Stimulated activated CD8-positive, alpha-beta memory T cell treated with anti-CD3 and anti-CD28 coated beads, Interleukin-12 subunit alpha, Interleukin-12 subunit beta, amount 100 ng/mL, for 1 hour (primary cell): ENCODE results near the gene WFS1.

Experiments
- DNase-seq: peaks from one replicate; pipeline ENCODE4 v3.0.0-alpha.2; 2020; ENCODE audit warnings: low read depth

The WFS1 gene

DNA sequence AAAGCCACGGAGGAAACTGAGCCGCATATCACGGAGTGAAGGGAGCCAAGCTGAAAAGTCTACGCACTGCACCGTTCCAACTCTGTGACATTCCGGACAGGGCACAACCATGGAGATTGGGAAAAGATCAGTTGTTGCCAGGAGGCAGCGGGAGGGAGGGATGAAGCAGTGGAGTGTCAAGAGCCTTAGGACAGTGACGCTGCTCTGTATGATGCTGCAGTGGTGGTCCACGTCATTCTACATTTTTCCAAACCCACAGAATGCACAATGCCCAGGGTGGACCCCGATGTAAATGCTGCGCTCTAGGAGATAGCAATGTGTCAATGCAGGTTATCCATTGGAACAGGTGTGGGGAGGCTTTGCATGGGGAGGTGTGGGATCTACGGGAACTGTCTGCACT is 7.5 kb upstream of the WFS1 start:
- DNase-seq: no peak

GRCh38 chr4:6262847-6263487 is 6.7 kb upstream of the WFS1 start:
- no peak for DNase-seq

DNA sequence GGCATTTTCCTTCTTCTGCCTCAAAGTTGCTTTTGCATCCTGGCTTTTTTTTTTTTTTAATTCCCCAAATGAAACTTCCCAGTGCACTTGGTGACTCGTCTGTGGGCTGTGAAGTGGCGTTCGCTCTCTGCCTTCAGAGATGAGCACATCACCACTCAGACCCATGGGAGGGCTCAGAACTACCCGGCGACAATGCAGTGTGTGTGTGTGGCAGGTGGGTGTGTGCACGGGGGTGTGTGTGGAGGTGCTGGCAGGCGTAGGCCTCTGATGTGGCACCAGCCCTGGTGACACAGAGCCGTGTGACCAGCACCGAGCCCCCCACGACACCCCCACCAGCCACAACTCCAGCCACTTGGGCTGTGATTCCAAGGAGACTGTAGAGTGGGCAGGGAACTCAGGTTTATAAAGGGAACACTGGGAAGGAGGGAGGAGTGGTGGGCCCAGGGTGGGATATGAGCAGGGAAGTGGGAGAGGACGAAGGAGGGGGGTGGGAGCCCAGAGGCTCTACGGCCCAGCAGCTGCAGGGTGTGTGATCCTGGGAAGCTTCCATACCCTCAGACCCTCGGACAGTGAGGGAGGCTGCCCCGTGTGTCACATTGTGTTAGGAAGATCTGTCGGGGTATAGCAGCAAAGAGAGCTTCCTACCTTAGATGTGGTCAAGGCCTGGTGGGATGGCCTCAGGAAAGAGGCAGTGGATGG is 6.0 kb upstream of the WFS1 start:
- DNase-seq: no peak

- DNase-seq: no peak
Observed at GRCh38 chr4:6264225-6264540, 5.5 kb upstream of the WFS1 start.

GRCh38 chr4:6265546-6265945 is 4.1 kb upstream of the WFS1 start:
- DNase-seq: no peak

DNA sequence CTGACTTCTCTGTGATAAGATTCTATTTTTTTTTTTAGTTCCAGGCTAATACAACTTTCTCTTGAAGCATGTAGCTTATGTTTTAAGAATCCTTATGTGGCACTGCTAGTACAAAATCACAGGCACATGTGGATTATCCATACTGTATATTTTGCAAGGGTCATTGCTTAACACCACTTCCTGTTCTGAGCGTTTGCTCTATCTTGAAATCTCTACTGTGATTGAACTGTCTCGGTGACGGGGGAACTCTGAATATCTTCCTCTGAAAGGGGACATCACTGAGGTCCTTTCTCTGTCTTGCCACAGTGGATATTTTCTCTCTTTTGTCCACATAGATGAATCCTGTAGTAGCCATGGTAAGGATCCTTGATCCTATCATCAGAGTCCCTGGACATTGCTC is 2.1 kb upstream of the WFS1 start:
- DNase-seq: no peak

GRCh38 chr4:6268650-6269615 is 717 bp upstream of the WFS1 start:
- no peak for DNase-seq

DNA sequence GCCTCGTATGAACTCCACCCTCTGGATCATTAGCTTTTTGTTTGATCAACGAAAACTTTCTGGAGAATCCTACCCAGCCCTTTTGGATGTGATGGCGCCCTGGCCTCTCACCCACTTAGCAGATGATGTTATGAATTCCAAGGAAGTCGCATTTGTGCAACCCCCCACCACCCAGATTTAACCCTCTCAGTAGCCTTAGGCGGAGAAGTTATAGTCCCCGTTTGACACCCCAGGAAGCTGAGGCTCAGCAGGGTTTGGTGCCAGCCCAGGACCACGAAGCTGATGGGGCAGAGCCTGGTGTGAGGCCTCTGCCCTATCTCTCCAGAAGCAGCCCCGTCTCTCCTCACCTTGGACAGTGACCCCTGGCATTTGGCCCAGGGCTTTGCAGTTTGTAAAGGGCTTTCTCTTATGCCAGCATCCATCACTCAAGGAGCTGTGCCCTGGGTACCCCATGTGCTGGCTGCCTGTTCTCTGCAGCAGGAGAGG is 1.0 kb downstream of the WFS1 start:
- DNase-seq: no peak

GRCh38 chr4:6271206-6271605 is 1.6 kb downstream of the WFS1 start:
- DNase-seq: no peak

DNA sequence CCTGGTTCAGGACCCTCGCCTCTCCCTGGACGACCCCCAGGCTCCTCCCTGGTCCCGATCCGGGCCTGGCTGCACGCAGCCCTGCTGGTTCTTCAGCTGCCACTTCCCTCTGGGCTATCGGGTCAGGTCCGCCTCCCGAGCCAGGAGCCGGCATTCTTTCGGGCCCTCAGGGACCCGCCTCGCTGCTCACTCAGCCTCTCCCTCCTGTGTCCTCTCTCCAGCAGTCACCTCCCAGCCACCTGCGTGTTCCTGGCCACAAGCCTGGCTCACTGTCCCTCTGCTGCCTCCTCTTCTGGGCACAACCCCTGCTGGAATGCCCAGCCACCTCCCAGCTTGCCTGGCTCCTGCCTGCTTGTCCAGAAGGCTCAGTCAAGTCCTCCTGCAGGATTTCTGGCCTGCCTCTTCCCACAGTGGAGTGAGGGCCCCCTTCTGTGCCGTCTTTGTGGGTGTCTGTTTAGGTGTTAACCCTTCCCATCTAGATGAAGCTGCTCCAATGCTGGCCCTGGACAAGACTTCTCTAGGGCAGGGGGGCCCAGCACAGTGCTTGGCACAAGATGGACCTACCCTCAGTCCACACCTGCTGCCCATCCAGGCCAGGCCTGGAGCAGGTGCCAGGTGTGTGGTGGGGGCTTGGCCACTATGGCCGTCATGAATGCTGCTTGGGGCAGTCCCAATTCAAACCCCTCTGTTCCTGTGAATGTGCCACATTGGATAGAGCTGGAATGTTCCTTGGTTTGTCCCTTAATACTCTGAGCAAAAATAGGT is 2.2 kb downstream of the WFS1 start:
- no peak for DNase-seq

DNA sequence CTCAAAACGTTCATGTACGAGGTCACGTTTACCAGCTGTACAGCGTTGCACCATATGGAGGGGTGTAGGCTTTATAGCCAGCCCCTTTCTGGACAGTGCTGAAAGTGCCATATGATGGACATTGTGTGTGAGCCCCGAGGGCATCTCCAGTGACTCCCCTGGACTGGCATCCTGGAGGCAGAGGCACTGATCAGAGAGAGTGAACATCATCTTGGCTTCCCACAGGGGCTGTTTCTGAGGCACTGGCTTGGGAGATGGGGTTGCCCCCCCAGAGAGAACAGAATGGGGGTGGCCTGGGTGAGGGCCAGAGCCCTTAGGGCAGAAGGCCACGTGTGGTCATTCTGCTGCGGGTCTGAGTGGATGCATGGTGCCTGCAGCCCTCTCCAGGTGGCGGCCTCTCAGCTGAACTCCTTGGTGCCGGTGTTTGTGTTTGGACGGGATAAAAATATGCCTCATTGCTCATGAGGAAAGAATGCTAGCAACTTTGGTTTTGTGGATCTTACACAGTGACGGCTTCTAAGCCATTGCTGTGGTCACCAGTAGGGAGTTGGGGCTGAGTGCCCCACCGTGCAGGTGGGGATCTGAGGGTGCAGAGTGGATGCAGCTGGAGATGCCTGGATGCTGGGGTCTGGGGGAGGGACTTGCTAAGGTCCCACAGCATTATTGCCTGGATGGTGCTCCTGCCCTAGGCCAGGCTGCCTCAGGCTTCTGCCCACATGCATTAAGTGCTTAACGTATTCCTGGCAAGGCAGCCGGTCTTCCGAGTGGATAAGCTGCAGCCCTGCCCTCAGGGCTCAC is 3.4 kb downstream of the WFS1 start:
- no peak for DNase-seq

GRCh38 chr4:6273661-6273990 is 4.0 kb downstream of the WFS1 start:
- DNase-seq: no peak

DNA sequence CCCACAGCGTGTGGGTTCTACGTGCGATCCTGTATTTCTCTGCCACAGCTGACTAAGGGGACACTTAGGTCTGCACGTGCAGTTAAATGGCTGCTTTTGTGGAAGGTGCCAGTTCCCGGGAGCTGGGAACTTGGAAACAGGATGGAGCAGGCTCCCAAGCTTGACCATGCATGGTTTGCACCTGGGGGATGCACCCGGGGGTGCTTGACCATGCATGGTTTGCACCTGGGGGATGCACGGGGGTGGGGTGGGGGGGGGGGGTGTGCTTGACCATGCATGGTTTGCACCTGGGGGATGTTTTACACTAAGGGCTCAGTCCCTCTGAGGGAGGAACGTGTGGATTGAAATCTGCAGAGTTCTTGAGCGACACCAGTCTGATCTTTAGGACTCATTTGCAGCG is 5.7 kb downstream of the WFS1 start:
- no peak for DNase-seq

DNA sequence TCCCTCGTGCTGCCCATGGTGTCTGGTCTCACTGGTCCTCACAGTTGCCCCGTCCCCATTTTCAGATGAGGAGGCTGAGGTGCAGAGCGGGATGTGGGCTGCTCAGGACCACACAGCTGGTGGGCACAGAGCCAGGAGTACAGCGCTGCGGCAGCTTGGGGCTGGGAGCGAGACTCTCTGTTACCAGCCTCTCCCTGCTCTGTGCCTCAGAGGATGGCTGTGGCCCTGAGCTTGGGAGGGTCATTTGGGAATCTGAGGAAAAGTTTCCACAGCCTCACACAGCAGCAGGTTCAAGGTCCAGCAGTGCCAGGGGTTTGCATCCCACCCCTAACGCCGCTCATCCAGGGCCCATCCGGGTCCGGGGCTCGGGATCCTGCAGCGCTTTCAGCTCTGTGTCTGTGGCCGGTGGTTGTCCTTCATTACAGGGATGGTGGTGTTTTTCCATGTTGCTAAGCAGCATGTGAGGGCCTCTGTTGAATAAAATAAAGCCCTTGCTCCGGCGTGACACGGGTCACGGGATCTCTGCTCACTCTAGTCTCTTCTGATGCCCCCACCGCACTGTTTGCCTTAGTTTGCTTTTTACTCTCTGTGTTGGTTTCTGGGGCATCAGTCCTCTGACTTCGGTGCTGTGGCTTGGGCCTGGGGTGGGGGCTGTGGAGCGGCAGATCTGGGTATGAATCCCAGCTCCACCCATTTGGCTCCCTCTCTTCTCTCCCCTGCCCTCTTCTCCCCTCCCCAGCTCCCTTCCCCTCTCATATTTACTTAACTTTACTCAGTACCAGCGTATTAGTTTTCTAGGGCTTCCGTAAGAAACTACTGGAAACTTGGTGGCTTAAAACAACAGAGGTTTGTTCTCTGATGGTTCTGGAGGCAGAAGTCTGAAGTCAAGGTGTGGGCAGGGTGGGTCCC is 6.5 kb downstream of the WFS1 start:
- DNase-seq: no peak

GRCh38 chr4:6277139-6277802 is 7.6 kb downstream of the WFS1 start:
- DNase-seq: no peak

GRCh38 chr4:6277935-6278800 is 8.5 kb downstream of the WFS1 start:
- no peak for DNase-seq

- no peak for DNase-seq
Observed at GRCh38 chr4:6278801-6279197, 9.1 kb downstream of the WFS1 start.

GRCh38 chr4:6279582-6280289 is 10.1 kb downstream of the WFS1 start:
- no peak for DNase-seq
